GM12878 (cell line): ENCODE measurements around the gene LMOD1. TPM values are rescaled to one million over a fixed set of nuclear protein-coding genes. Genes with fewer than 3 reads are reported as not detected.

Experiments used
- ATAC-seq: fragments of 200-7000 bp; cut with Tn5 transposase; 3 replicates; pipeline ENCODE4 v1.9.1; 2020; ENCODE audit warnings: mild to moderate bottlenecking, moderate library complexity
- Bru-seq: library from RNA; stranded (reverse); fragments of 400-500 nt; gene quantifications from one replicate; lab custom pipeline; 2021; lab: Mats Ljungman, UMichigan
- BruChase-seq, 2 experiments: library from RNA; stranded (reverse); fragments of 400-500 nt; gene quantifications; one replicate each; lab custom pipeline; 2021; lab: Mats Ljungman, UMichigan
- BruUV-seq: library from RNA; stranded (reverse); fragments of 400-500 nt; replicated peaks from 2 replicates; lab custom pipeline; 2021; lab: Mats Ljungman, UMichigan
- CTCF ChIA-PET: fragments of 300-600 bp; sonication (Branson Sonifier 250); formaldehyde crosslinking; extraction: SDS; loops from one replicate; lab custom pipeline; 2021; ENCODE audit warnings: inconsistent platforms; lab: Yijun Ruan, JAX
- POLR2A ChIA-PET: fragments of 350-600 bp; formaldehyde crosslinking; extraction: SDS; loops from one replicate; lab custom pipeline; 2021; ENCODE audit warnings: inconsistent platforms; lab: Charles Lee
- RAD21 ChIA-PET: fragments of 300-600 bp; sonication (Branson Sonifier 250); formaldehyde crosslinking; loops from one replicate; lab custom pipeline; 2023; ENCODE audit warnings: antibody characterized with exemption; ENCODE audit not compliant: unreplicated experiment; lab: Charles Lee
- SMC1A ChIA-PET: fragments of 300-600 bp; sonication (Branson Sonifier 250); formaldehyde crosslinking; loops from one replicate; lab custom pipeline; 2023; ENCODE audit not compliant: unreplicated experiment, uncharacterized antibody; lab: Charles Lee
- DNase-seq: peaks from one replicate; pipeline ENCODE4 v3.0.0-alpha.2; 2011; ENCODE audit warnings: low read depth, low spot score
- FAIRE-seq: peaks from 3 replicates; lab custom pipeline; 2011; peaks lifted over from hg19 to GRCh38; lab: Jason Lieb, UNC
- H2AFZ ChIP-seq: 2 replicates; pipeline ENCODE4 v1.6.0; 2011; ENCODE audit warnings: low read depth, low read length, control low read depth; ENCODE audit not compliant: control insufficient read depth
- H3K27ac ChIP-seq: 2 replicates; pipeline ENCODE4 v1.5.1; 2011; ENCODE audit warnings: control low read depth; ENCODE audit not compliant: control insufficient read depth, insufficient read depth
- H3K27me3 ChIP-seq, 2 experiments: replicated peaks in 1 of 2; 2 replicates each; pipeline versions ENCODE4 v1.6.0 to v1.6.1; 2011; ENCODE audit warnings: low read length in 1 of 2; ENCODE audit not compliant: control insufficient read depth in 2 of 2, insufficient read depth in 2 of 2
- H3K36me3 ChIP-seq, 2 experiments: 2 replicates each; pipeline ENCODE4 v1.5.1; 2011; ENCODE audit warnings: low read length in 1 of 2; ENCODE audit not compliant: control insufficient read depth in 2 of 2, insufficient read depth in 2 of 2
- H3K4me1 ChIP-seq: 2 replicates; pipeline ENCODE4 v1.6.1; 2011; ENCODE audit warnings: mild to moderate bottlenecking, low read length, moderate library complexity, mixed read lengths; ENCODE audit not compliant: control insufficient read depth, insufficient read depth
- H3K4me2 ChIP-seq: 2 replicates; pipeline ENCODE4 v1.6.0; 2011; ENCODE audit warnings: control low read depth; ENCODE audit not compliant: control insufficient read depth, insufficient read depth
- H3K4me3 ChIP-seq: fragments of 200-600 bp; sonication (generic); 2 replicates; pipeline ENCODE4 v1.5.1; 2016
- H3K79me2 ChIP-seq: 2 replicates; pipeline ENCODE4 v1.6.0; 2011; ENCODE audit warnings: low read length; ENCODE audit not compliant: control insufficient read depth, insufficient read depth
- H3K9ac ChIP-seq: 2 replicates; pipeline ENCODE4 v1.8.0; 2011; ENCODE audit warnings: low read length, control low read depth, mixed read lengths; ENCODE audit not compliant: control insufficient read depth, insufficient read depth
- H3K9me3 ChIP-seq: replicated peaks from 3 replicates; pipeline ENCODE4 v1.5.1; 2011; ENCODE audit warnings: mild to moderate bottlenecking, low read length; ENCODE audit not compliant: control insufficient read depth, insufficient read depth
- H4K20me1 ChIP-seq: 2 replicates; pipeline ENCODE4 v1.6.0; 2011; ENCODE audit not compliant: control insufficient read depth, insufficient read depth
- EGR1 ChIP-seq, 2 experiments: IDR thresholded peaks; 1 replicate in 1 of 2; 2 replicates in 1 of 2; pipeline ENCODE4 v1.6.1; 2011 to 2012; ENCODE audit warnings: low read depth in 2 of 2, low read length in 2 of 2, borderline replicate concordance in 1 of 2, mild to moderate bottlenecking in 1 of 2, moderate library complexity in 1 of 2
- NFYB ChIP-seq: IDR thresholded peaks from 2 replicates; pipeline ENCODE4 v1.6.1; 2011; ENCODE audit warnings: low read depth, mild to moderate bottlenecking, low read length, improper control_type of control experiment, moderate library complexity; ENCODE audit not compliant: insufficient read depth
- RFX5 ChIP-seq: IDR thresholded peaks from 2 replicates; pipeline ENCODE4 v1.6.1; 2011; ENCODE audit warnings: low read depth, low read length, improper control_type of control experiment
- SUZ12 ChIP-seq: fragments of 200-600 bp; sonication (generic); IDR thresholded peaks from one replicate; pipeline ENCODE4 v1.6.1; 2018; ENCODE audit warnings: antibody characterized with exemption, mild to moderate bottlenecking; ENCODE audit not compliant: unreplicated experiment
- WGBS: methylation state at CpG from one replicate; pipeline ENCODE4 v1.1.6; 2016; ENCODE audit warnings: low lambda C conversion rate; ENCODE audit not compliant: insufficient replicate concordance, insufficient coverage; ENCODE audit errors: missing lambda C conversion rate; 5-methylcytosine and 5-hydroxymethylcytosine counted together
- in situ Hi-C: fragments of 300-500 bp; cut with MboI; formaldehyde crosslinking; loops from 9 replicates; pipeline ENCODE4 v1.14.3; 2018; ENCODE audit warnings: mixed read lengths
- intact Hi-C: fragments of 100-400 bp; cut with micrococcal nuclease; formaldehyde crosslinking; loops from one replicate; pipeline ENCODE4 v1.14.2; 2022; ENCODE audit not compliant: unreplicated experiment
- long read RNA-seq, 2 experiments: library from polyadenylated mRNA; unstranded; transcript quantifications; one replicate each; pipeline ENCODE4 v2.0.0, GENCODE V29; 2019 to 2020
- polyA minus RNA-seq, 3 experiments: library from RNA; depleted of rRNA, polyadenylated mRNA; stranded (reverse); fragments of >200 nt; gene quantifications; 2 replicates each; pipeline ENCODE4 v1.2.3, GENCODE V29; 2011
- polyA plus RNA-seq, 11 experiments: library from polyadenylated mRNA; depleted of rRNA in 4 of 11; unstranded in 6 of 11; stranded (reverse) in 5 of 11; fragments of >200 nt; fragmentation: Nextera tagmentation in 4 of 11; fragmentation: Illumina TruSeq in 1 of 11; extraction: Ambion mirVana in 4 of 11; extraction: Trizol in 1 of 11; gene quantifications; 1 replicate in 1 of 11; 2 replicates in 10 of 11; pipeline versions ENCODE4 v1.2.1 to v1.2.3, GENCODE V29; 2011 to 2016; ENCODE audit warnings: inconsistent platforms in 2 of 11, missing spikeins in 2 of 11, low read depth in 1 of 11
- total RNA-seq, 4 experiments: library from RNA; depleted of rRNA in 3 of 4; stranded (reverse); fragments of >200 nt in 3 of 4; fragmentation: Illumina TruSeq in 1 of 4; extraction: Trizol in 1 of 4; gene quantifications; 2 replicates each; pipeline versions ENCODE4 v1.2.1 to v1.2.3, GENCODE V29; 2013 to 2021

Gene LMOD1
- total RNA-seq (2013; cell fraction: nucleolus; rRNA removed): not detected in 2 replicates
- total RNA-seq (2014; rRNA removed) (not detected in 2 replicates), total RNA-seq (2014; rRNA removed; fragmentation: Illumina TruSeq; extraction: Trizol) (not detected in 2 replicates), total RNA-seq (2021) (0.11 and 0.15 TPM in 2 replicates), polyA plus RNA-seq (2011; rRNA removed) (not detected in 2 replicates), polyA plus RNA-seq (2014; fragmentation: Illumina TruSeq; extraction: Trizol) (not detected in 2 replicates), polyA plus RNA-seq (2014; fragmentation: Nextera tagmentation; extraction: Ambion mirVana) (not detected), polyA plus RNA-seq (2014; rRNA removed) (not detected in 2 replicates), polyA plus RNA-seq (2016; fragmentation: Nextera tagmentation; extraction: Ambion mirVana) (not detected), polyA minus RNA-seq (2011; rRNA and poly(A)+ RNA removed) (not detected in 2 replicates), Bru-seq, nascent RNA (percentile 12 among the genes with signal in this experiment), BruChase-seq, experiment 1, labeled RNA remaining after a 6-hour chase (percentile 7 among the genes with signal in this experiment), BruChase-seq, experiment 2, labeled RNA remaining after a 2-hour chase (percentile 12 among the genes with signal in this experiment)
- polyA plus RNA-seq (2011; ENCODE audit: low read depth): not detected
- polyA plus RNA-seq (2011; cell fraction: cytosol; rRNA removed): not detected in 2 replicates
- not detected in 2 replicates for polyA plus RNA-seq (2011; cell fraction: nucleus; rRNA removed)
- polyA plus RNA-seq (2012): not detected in 2 replicates
- polyA minus RNA-seq (2011; cell fraction: cytosol; rRNA and poly(A)+ RNA removed): not detected in 2 replicates
- polyA minus RNA-seq (2011; cell fraction: nucleus; rRNA and poly(A)+ RNA removed): not detected in 2 replicates
- long read RNA-seq, experiment 1: 0 reads
- long read RNA-seq, experiment 2: 0 reads

GRCh38 chr1:201946224-201946908 lies at the start of gene LMOD1:
TSS of gene LMOD1 (minus strand) at chr1:201946548. CDS start at chr1:201946340, 208 bp downstream.
- 9% methylated on average over 28 of the region's 28 CpGs for WGBS
- SMC1A ChIA-PET: no interaction called here
- Histone ChIP-seq H3K27ac (no peak within 1 kb of the TSS), H3K4me1 (no peaks in the 10 kb centered on the region), H3K36me3 (no peaks in the 10 kb centered on the region), H3K4me2 (no peak within 1 kb of the TSS), H2AFZ (no peak within 1 kb of the TSS; the same call in 1 of the 2 replicates), H3K9me3 (no peaks in the 10 kb centered on the region), H3K4me3 (no peak within 1 kb of the TSS), H3K9ac (no peak within 1 kb of the TSS), H3K79me2 (no peaks in the 10 kb centered on the region), H4K20me1 (no peaks in the 10 kb centered on the region), H3K27me3 (peaks cover 13 to 17% of the 10 kb centered on the region in 2 experiments)
- TF ChIP-seq EGR1 (IDR thresholded peaks at IDR 0.05; ENCODE audit: borderline replicate concordance in 1 of 2, low read depth in 2 of 2, low read length in 2 of 2) (no peak), SUZ12 (peak; percentile 56), NFYB (0 out of 2 replicates have a peak, but pooled peaks have one; percentile 24), RFX5 (no peak)
- no TSS peak for BruUV-seq
- in situ Hi-C loops: no loop called here
- RAD21 ChIA-PET: no interaction called here
- intact Hi-C loops: no loop called here
- POLR2A ChIA-PET: no interaction called here
- DNase-seq: no peak
- ATAC-seq: peak; percentile 58
- CTCF ChIA-PET: interaction anchor here (2.8 kb wide), 1 partner anchor 51 kb away, joined by 9 read pairs; no protein-coding TSS in a partner anchor
- no peak for FAIRE-seq
